Epidermal melanocyte (primary cell): ENCODE results near the gene VASH2.
"Not testable (repeated sequence)": the region's sequence is repeated elsewhere in the genome, so short reads cannot be mapped to it uniquely, and the experiment has no call there.

Experiments used
- DNase-seq: peaks from one replicate; pipeline ENCODE4 v3.0.0; 2011; ENCODE audit warnings: low spot score; ENCODE audit not compliant: insufficient read length

VASH2 gene

DNA sequence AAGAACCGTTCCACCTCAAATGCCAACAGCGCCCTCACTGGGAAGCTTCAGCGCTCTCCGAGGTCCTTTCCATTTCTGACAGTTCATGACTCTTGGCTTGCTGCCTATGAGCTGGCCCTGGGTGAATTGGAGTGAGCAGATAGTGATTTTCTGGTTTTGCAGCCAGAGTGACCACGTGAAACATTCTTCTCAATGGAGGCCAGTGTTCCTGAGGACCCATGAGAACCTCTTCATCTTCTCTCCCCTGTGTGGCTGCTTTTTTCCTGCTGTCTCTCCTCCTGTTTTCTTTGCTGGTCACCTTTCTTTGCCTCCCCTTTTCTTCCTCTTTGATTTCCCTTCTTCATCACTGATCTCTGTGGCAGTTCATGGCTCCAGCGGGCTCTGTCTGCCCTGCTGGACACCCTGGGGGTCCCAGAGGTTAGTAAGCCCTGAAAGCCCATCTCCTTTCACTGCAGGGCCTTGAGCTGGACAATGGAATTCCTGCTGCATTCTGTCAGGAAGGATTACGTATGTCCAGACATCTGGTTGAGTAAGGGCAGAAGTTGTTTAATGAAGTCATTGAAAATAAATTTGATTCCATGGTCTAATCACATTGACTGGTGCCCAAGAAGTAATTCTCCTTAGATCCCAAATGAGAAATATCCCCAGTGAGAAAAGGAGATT lies 29.9 kb downstream of the VASH2 start:
- DNase-seq, result no peak

DNA sequence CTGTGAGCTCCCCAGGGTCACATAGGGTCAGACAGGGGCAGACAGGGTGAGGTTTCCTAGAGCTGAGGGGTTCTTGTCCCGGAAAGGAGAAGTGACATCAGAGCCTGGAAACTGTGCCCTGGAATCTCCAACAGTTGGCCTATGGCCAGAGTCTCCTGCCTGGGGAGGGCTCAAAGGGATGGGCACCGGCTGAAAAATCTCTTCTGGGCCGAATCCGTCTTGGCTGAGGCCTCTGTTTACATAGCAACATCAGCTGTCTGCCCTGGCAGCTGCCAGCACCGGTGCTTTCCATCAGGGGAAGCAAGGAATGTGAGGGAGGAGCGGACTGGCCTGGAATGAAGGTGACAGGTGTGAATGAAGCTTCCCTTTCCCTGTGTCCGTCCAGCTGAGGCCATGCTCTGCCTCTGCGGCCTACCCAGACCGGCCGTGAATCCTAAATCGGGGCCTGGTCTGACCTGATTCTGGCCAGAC lies 30.7 kb downstream of the VASH2 start:
- DNase-seq, result no peak

DNA sequence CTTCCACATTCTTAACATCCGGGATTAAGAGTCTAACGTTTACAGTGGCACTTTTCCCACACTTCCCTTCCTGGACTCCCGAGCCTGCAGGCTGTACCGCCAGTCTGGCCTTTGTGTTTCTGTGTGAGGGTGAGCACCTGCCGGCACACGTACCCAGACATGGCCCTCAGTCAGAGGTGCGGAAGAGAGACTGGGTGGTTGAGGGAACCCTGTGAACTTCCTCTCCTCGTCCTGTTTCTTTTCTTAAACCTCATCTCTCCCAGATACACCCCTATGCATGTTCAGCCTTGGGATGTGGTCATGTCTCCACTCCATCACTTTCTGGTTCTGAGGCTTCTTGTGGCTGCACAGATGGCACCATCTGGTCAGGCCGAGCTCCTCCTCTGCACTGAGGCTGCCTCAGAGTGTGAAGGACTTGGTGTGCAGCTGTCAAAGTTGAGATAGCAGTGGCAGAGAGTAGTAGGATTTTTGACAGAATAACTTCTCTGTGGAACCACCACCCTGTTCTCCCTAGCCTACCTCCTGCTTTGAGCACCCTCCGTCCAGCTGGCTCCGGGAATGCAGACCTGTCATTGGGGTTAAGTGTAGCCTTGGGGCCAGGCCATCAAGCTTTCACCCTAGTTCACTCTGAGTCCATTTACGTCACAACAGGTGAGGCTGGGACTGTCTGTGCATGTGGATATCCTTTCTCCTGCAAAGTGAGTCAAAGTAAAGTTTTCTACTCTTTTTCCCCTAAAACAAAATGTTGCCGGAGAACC lies 31.4 kb downstream of the VASH2 start:
- DNase-seq, result no peak

DNA sequence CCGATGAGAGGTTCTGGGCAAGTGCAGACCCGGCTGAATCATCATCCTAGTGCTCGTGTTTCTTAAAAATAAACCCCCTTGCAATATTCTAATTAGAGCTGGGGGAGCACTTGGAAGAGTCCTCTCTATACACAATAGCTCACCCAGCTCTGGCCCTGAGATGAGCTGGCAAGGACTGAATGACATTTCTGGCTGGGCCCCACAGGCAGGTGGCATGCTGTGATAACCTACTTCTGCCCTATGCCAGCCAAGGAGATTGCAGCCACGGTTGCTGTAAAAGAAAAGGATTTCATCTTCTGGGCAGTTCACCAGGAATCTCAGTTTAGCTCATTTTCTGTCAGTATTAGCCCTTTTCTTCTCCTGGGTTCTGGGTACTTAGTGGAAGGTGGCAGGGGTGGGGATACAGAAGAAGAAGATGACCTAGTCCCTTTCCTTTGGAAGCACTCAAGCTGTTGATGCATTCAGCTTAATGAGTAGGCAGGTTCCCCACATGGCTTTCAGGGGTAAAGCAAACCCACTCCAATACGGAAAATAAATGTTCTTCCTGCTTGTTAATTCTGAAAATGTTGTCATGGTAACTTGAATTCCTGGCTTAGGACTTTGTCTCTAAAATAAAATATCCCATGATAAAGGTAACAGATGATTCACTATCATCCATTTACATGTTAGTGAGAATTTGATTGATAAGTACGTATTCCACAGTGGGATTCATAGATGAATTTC lies 32.2 kb downstream of the VASH2 start:
- no peak for DNase-seq

DNA sequence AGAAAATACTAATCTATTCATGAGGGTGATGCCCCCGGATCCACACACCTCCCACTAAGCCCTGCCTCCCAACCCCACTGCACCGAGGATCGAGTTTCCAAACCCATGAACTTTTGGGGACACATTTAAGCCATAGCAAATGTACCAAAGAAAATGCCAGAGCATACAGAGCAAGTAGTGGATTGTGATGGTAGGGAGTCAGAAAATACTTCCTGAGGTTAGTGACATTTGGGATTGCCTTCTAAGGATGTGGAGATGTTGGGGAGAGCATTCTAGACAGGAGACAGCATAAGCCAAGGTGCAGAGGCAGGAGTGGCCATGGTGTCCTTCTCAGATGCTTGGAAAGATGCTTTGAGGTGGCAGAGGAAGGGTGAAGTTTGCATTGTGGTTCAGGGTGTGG lies 33.1 kb downstream of the VASH2 start:
- DNase-seq, result no peak

DNA sequence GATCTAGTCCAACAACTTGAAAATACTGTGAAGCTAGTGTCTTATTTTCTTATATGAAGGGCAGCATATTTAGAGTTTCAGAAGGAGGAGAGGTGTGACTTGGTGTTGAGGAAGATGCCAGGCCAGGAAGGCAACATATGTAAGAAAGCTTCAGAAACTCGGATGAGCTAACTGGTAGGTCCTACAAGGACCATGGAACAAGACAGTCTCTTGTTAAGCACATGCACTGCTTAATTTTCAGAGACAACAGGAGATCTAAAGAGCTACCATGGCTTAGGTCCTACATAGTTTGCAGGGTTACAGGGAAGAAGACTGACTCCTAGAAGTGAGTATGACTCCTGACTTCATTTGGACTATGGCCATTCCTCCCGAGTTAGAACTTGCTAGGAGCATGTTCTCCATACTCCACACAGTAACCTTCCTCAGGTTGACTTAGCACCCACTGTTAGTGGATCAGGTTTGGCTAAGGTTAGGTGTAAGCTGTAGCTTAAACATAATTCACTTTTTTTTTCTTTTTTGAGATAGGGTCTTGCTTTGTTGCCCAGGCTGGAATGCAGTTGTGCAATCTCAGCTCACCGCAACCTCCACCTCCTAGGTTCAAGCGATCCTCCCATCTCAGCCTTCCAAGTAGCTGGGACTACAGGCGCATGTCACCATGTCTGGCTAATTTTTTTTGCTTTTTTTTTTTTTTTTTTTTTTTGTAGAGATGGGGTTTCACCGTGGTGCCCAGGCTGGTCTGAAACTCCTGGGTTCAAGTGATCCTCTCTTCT lies 34.4 kb downstream of the VASH2 start:
- DNase-seq, result no peak

DNA sequence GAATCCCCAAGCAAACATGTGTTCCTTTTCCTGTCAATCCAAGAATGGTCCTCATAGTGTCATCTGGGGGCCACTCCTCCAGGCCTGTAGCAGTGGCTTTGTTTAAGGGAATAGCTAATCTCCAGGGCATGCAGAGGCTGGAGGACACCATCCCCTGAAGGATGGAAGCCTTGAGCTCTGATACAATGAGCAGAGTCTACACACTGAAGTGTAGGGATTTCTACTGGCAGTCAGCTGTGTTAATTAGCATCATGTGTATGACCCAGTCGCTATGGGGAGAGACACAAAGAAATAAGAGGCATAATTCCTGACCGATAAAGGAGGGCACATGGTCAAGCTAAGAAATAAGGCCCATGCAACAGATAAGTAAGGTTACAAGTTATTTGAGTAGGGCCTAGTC lies 36.2 kb downstream of the VASH2 start:
- no peak for DNase-seq

DNA sequence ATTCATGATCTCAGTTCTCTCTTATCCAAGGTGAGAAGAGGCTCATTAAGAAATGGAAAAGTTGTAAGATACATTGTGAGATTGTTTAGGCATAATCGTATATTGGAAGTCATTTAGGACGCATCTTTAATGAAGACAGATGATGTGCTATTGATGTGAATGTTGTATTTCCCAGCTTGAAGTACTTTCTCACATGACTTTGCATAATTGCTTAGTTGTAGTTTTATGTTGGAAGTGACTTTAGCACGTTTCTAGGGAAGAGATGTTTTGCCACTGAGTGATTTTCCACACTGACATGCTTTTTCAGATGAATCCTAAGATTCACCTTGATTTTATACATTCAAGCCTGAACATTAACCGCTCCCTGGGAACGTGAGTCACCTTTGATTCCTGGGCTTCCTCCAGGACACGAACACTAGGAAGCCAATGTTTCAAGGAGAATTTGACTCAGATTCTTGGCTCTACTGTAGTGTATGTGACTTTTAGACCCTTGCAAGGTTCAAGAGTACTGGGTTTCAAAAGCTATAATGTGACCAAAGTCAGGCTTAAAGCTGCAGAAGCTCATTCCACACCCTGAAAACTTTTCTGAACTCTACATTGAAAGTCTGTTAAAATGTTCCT lies 37.5 kb downstream of the VASH2 start:
- no peak for DNase-seq

DNA sequence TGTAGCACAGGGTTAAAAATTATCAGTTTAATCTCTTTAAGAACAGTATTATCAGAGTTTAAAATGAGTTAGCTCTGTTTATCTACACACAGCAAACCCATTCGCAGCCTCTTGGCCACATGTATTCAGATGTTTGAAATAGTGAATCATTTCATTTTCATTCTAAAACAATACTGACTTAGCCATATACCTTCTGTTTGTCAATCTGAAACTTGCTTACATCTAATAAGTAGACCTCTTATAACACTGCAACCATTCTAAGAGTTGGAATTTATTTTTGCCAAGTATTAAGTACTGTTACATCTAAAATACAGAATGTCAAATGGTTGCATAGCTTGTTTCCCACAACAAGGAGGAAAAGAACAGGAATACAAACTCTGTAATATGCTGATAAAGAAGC lies 39.9 kb downstream of the VASH2 start:
- no peak for DNase-seq

DNA sequence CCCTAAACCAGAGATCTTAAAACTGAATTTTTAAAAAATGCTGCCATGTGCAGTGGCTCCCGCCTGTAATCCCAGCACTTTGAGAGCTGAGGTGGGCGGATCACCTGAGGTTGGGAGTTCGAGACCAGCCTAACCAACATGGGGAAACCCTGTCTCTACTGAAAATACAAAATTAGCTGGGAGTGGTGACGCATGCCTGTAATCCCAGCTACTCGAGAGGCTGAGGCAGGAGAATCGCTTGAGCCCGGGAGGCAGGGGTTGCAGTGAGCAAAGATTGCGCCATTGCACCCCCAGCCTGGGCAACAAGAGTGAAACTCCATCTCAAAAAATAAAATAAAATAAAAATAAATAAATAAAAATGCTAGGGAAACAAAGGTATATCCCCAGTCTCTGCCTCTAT lies 43.6 kb downstream of the VASH2 start:
- DNase-seq, result not testable (repeated sequence)

DNA sequence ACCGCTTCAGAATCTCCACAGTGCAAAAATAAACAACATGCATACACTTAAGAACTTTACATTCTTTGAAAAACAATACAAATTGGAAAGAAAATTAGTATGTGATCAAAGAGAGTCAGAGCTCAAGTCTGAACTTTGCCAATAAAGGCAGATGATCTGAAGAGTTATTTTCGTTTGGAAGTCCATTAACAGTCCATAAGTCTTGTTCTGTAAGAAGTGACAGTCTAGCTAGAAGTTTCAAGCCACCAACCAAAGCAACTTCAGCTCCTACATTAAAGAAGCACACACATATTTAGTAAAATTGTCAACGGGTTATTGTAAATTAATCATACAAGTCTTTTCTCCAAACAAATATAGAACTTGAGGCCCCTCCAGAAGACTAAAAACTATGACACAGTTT lies 44.6 kb downstream of the VASH2 start:
- DNase-seq, result no peak

DNA sequence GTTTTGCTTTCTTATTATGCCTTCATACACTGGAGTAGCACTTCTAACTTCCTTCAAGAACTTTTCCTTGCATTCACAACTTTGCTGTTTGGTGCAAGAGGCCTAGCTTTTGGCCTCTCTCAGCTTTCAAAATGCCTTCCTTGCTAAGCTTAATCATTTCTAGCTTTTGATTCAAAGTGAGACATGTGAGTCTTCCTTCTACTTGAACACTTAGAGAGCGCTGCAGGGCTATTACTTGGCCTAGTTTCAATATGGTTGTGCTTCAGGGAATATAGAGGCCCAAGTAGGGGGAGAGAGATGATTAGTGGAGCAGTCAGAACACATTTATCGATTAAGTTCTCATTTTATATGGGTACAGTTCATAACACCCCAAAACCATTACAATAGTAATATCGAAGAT lies 52.9 kb downstream of the VASH2 start:
- no peak for DNase-seq

DNA sequence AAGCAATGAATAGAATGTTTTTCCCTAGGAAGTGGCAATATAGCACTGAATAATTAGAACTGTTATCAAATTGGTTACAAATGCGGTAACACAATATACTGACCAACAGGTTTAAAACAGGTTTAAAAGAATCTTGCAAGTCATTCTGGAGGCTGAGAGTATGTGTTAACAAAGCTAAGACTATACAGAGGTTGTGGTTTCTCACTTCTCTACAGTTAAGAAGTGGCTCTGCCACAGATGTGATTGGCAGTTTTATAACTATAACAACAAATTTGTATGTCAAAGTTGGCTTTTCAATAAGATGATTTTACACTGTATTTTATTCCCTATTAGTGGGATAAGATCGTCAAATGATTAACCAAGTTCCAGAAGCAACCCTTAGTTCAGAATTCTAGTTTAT lies 58.2 kb downstream of the VASH2 start:
- no peak for DNase-seq

DNA sequence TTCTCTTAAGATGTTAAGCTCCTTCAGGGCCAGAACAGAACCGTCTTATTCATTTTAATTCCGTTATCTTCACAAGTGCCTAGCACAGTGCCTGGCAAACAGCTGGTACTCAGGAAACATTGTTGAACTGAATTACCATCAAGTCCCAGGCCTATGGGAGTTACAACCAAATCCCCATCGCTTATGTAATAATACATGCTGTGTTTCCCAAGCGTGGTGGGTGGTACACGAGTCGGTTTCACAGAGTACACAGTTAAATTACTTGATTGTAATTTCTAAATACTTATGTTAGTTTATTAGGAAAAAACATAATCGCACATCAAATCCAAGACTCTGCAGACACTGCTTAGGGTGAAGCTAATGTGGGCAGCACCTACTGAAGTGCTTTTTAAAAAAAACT lies 64.3 kb downstream of the VASH2 start:
- DNase-seq, result no peak

DNA sequence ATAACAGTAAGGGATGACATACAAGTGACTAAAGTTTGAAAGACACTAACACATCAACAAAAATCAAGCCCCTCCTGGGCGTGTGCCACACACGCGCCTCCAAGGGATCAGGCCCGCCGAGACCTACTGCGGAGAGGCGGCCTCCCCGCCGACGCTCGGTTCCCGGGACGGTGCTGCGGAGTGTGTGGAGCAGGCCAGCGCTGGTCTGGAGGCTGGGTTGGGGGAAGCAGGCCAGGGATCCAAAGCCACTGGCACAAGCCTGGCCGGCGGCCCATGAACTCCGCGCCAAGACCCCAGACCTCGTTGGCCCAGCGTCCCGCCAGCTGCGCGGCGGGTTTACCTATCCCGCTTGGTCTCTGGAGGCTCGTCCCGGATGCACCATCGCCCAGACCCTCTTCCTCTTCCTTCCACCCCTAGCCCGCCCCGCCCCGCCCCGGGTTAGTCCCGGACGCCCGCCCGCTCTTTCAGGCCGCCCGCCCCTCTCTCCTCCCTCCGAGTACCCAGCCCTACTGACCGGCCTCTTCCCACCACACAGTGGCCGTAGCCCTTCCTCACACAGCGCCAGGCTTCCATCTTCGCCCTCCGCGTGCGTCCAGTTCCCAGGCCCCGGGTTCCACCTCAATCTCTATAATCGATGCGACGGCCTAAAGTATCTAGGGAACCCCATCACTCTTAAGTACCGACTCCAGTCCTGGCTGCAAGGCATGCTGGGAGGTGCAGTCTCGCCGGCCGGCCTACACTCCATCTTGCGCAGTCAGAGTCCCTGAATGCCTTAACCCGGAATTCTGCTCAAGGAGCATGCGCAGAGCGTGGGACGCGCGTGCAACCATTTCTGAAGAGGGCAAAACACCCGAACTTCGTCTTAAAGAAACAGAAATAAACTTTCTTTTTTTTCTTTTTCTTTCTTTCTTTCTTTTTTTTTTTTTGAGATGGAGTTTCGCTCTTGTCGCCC lies 65.0 kb downstream of the VASH2 start, which contains the start of gene ANGEL2:
Gene ANGEL2, minus strand, starts transcription at position 769 of the 952 bp plus-strand sequence. Its CDS starts 196 bp downstream, at position 573.
- DNase-seq, result peak; percentile 87

DNA sequence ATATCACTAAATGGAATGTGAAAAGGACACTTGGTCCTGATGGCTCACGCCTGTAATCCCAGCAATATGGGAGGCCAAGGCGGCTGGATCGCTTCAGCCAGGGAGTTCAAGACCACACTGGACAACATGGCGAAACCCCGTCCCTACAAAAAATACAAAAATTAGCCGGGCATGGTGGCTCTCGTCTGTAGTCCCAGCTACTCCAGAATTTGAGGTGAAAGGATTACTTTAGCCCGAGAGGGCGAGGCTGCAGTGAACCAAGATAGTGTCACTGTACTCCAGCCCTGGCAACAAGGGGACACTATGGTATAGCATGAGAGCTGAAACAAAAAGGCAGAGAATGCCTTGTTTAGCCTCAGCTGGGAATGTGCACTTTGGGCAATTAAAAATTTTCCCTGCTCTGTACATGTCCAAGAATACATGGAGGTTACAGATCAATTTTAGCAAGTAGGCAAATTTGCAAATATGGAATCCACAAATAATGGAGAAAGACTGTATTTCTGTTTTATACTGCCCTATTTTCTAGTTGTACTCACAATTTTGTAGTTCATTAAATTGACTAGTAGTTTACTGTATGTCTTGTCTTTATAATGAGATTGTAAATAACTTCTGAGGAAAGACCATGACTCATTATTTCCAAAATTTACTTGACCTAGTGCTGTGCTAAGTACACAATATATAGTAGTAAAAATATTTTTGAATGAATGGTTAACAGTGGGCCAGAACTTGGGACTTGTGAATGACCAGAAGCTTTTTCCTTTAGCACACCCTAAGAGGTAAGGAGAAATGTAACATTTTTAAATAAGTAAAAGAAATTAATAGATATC lies 67.3 kb downstream of the VASH2 start:
- DNase-seq, result no peak

DNA sequence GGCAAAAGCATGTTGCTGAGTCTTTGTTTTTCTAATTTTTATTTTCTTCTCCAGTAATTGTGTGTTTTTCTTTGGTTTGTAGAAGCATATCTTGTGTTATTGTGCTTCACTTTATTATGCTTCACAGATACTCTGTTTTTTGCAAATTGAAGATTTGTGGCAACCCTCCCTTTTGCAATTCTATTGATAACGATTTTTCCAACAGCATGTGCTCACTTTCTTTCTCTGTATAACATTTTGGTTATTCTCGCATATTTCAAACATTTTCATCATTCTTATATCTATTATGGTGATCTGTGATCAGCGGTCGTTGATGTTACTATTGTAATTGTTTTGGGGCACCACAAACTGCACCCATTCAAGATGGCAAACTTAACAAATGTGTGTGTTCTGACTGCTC lies 69.1 kb downstream of the VASH2 start:
- no peak for DNase-seq

DNA sequence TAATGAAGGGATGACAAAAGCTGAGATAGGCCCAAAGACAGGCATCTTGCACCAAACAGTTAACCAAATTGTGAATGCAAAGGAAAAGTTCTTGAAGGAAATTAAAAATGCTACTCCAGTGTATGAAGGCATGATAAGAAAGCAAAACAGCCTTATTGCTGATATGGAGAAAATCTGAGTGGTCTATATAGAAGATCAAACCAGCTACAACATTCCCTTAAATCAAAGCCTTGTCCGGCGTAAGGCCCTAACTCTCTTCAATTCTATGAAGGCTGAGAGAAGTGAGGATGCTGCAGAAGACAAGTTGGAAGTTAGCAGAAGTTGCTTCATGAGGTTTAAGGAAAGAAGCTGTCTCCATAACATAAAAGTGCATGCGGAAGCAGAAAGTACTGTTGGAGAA lies 69.7 kb downstream of the VASH2 start:
- DNase-seq, result no peak

DNA sequence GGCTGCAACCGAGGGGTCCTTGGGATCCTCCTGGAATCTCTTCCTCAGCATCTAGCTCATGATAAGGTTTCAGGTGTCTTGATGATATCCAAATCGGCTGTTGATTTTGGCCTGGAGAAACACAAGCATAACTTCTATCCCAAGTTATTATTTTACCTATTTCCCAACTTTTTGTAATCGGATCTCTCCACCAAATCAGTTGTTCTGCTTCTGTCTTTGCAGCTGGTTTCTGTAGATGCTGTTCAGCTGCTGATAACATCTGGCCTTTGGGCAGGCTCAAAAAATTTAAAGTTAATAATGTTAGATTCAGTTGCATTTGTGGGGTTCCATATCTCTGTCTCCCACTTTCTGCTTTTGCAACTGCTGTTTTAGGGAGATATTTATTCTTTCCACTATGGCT lies 76.7 kb downstream of the VASH2 start:
- DNase-seq, result not testable (repeated sequence)
